Measurements from ENCODE around the gene STRIP2. TPM values are rescaled to one million over a fixed set of nuclear protein-coding genes. Genes with fewer than 3 reads are reported as not detected.
"Not testable (repeated sequence)": the region's sequence is repeated elsewhere in the genome, so short reads cannot be mapped to it uniquely, and the experiment has no call there.

Gene STRIP2
- total and polyA plus RNA-seq, 2 donors from 2014 or later: 0.88 to 9.0 TPM

DNA sequence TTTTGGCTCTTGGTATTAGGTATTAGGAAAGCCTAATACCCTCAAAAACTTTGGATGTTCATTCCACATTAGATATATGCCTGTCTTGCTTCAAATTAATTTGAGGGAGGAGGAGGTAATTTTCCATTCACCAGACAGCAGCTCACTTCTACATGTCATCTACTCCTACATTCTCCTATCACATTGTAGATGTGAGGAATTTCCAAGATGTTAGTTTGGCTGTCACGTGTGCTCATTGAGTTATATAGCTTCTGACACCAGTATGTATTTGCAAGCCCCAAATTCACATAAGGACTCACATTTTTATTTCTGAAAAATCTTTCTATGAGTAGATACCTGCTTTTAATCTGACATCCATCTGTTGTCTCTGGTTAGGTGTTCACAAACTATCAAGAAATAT lies 45.6 kb downstream of the STRIP2 start:
- TF ChIP-seq, protein P1, sequence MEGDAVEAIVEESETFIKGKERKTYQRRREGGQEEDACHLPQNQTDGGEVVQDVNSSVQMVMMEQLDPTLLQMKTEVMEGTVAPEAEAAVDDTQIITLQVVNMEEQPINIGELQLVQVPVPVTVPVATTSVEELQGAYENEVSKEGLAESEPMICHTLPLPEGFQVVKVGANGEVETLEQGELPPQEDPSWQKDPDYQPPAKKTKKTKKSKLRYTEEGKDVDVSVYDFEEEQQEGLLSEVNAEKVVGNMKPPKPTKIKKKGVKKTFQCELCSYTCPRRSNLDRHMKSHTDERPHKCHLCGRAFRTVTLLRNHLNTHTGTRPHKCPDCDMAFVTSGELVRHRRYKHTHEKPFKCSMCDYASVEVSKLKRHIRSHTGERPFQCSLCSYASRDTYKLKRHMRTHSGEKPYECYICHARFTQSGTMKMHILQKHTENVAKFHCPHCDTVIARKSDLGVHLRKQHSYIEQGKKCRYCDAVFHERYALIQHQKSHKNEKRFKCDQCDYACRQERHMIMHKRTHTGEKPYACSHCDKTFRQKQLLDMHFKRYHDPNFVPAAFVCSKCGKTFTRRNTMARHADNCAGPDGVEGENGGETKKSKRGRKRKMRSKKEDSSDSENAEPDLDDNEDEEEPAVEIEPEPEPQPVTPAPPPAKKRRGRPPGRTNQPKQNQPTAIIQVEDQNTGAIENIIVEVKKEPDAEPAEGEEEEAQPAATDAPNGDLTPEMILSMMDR (IDR thresholded peaks at IDR 0.05; ENCODE audit: borderline replicate concordance, extremely low read depth, insufficient read depth): no peak
- Histone ChIP-seq H3K4me3 (ENCODE audit: low read length in 3 of 3) (no peak overlapping the region), H3K27me3 (ENCODE audit: control insufficient read depth, insufficient read depth, low read length) (no peaks in the 10 kb centered on the region), H3K9ac (ENCODE audit: low read length in 3 of 3) (no peak overlapping the region), H3K36me3 (ENCODE audit: control insufficient read depth in 2 of 3, insufficient read depth in 3 of 3, low read length in 3 of 3) (no peaks in the 10 kb centered on the region), H3K9me3 (ENCODE audit: control insufficient read depth in 2 of 3, insufficient read depth in 1 of 3, low read length in 3 of 3) (no peaks in the 10 kb centered on the region), H3K4me1 (ENCODE audit: control insufficient read depth in 2 of 3, insufficient read depth in 2 of 3, low read depth in 1 of 3, low read length in 3 of 3) (no peaks in the 10 kb centered on the region), H3K27ac (ENCODE audit: low read depth in 2 of 2, low read length in 2 of 2) (no peak overlapping the region)
- no peak for DNase-seq
- intact Hi-C loops (cut with DNase I): loop anchor here (10.0 kb wide), 1 partner anchor 115 kb away; no protein-coding TSS in a partner anchor
- FAIRE-seq: no peak

DNA sequence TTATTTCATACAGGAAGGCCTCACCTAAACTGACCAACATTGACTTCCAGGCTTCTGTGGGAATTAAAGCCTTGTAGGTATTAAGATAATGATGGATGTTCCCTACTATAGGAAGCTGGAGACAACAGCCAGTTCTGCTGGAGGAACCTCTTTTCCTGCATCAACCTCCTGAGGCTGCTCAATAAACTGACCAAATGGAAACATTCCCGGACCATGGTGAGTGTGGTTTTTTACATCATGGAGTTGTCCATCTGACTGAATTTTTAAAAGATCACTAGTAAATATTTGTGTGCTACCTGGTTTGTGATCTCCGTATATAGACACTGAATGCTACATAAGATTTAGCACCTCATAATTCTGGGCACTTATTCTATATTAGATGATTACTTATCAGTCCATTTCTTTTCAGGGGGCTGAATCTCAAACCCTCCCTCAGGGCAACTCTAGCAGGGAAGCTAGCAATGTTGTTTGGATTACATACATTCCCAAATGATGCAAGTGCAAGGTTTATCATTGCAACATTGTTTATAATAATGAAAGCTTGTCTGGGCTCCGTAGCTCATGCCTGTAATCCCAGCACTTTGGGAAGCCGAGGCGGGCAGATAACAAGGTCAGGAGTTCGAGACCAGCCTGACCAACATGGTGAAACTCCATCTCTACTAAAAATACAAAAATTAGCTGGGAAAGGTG lies 46.6 kb downstream of the STRIP2 start:
- Histone ChIP-seq H3K4me3 (ENCODE audit: low read length in 3 of 3) (no peak overlapping the region), H3K27me3 (ENCODE audit: control insufficient read depth, insufficient read depth, low read length) (no peaks in the 10 kb centered on the region), H3K9me3 (ENCODE audit: control insufficient read depth in 2 of 3, insufficient read depth in 1 of 3, low read length in 3 of 3) (no peaks in the 10 kb centered on the region), H3K4me1 (ENCODE audit: control insufficient read depth in 2 of 3, insufficient read depth in 2 of 3, low read depth in 1 of 3, low read length in 3 of 3) (no peaks in the 10 kb centered on the region), H3K27ac (ENCODE audit: low read depth in 2 of 2, low read length in 2 of 2) (no peak overlapping the region), H3K36me3 (ENCODE audit: control insufficient read depth in 2 of 3, insufficient read depth in 3 of 3, low read length in 3 of 3) (no peaks in the 10 kb centered on the region), H3K9ac (ENCODE audit: low read length in 3 of 3) (no peak overlapping the region)
- FAIRE-seq (no peak), DNase-seq (no peak)
- TF ChIP-seq, protein P1 (IDR thresholded peaks at IDR 0.05; ENCODE audit: borderline replicate concordance, extremely low read depth, insufficient read depth): no peak
- intact Hi-C loops (cut with DNase I): no loop called here

DNA sequence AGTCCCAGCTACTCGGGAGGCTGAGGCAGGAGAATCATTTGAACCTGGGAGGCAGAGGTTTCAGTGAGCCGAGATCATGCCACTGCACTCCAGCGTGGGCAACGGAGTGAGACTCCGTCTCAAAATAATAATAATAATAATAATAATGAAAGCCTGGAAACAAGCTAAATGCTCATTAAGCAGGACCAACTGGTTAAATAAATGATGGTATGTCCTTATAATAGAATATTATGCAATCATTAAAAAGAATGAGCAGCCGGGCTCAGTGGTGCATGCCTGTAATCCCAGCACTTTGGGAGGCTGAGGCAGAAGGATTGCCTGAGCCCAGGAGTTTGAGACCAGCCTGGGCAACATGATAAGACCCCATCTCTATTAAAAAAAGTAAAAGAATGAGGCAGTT lies 47.1 kb downstream of the STRIP2 start:
- H3K4me3 ChIP-seq (ENCODE audit: low read length in 3 of 3); H3K27me3 ChIP-seq (ENCODE audit: control insufficient read depth, insufficient read depth, low read length); H3K9me3 ChIP-seq (ENCODE audit: control insufficient read depth in 2 of 3, insufficient read depth in 1 of 3, low read length in 3 of 3); FAIRE-seq; H3K27ac ChIP-seq (ENCODE audit: low read depth in 2 of 2, low read length in 2 of 2); H3K9ac ChIP-seq (ENCODE audit: low read length in 3 of 3); DNase-seq; intact Hi-C loops (cut with DNase I); H3K4me1 ChIP-seq (ENCODE audit: control insufficient read depth in 2 of 3, insufficient read depth in 2 of 3, low read depth in 1 of 3, low read length in 3 of 3); H3K36me3 ChIP-seq (ENCODE audit: control insufficient read depth in 2 of 3, insufficient read depth in 3 of 3, low read length in 3 of 3): not testable (repeated sequence)

DNA sequence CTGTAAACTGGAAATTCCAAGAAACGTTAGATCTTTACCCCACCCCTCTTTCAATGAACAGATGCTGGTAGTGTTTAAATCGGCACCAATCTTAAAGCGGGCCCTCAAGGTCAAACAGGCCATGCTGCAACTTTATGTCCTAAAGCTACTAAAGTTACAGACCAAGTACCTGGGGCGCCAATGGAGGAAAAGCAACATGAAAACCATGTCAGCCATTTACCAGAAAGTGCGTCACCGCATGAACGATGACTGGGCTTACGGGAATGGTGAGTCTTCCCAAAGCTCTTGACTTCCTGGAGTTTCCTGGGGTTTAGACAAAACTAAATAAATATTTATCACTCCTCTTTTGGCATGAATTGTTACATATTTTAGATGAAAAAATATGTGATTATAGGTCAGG lies 48.5 kb downstream of the STRIP2 start:
- no peak overlapping the region for H3K9ac ChIP-seq (ENCODE audit: low read length in 3 of 3)
- H3K27ac ChIP-seq (ENCODE audit: low read depth in 2 of 2, low read length in 2 of 2): no peak overlapping the region
- no peaks in the 10 kb centered on the region for H3K27me3 ChIP-seq (ENCODE audit: control insufficient read depth, insufficient read depth, low read length)
- H3K36me3 ChIP-seq (ENCODE audit: control insufficient read depth in 2 of 3, insufficient read depth in 3 of 3, low read length in 3 of 3): no peaks in the 10 kb centered on the region
- DNase-seq (no peak), FAIRE-seq (no peak)
- intact Hi-C loops (cut with DNase I): no loop called here
- TF ChIP-seq, protein P1 (IDR thresholded peaks at IDR 0.05; ENCODE audit: borderline replicate concordance, extremely low read depth, insufficient read depth): no peak
- H3K4me3 ChIP-seq (ENCODE audit: low read length in 3 of 3): no peak overlapping the region
- H3K9me3 ChIP-seq (ENCODE audit: control insufficient read depth in 2 of 3, insufficient read depth in 1 of 3, low read length in 3 of 3): no peaks in the 10 kb centered on the region
- H3K4me1 ChIP-seq (ENCODE audit: control insufficient read depth in 2 of 3, insufficient read depth in 2 of 3, low read depth in 1 of 3, low read length in 3 of 3): no peaks in the 10 kb centered on the region
